ENCODE data around the gene CSAD. TPM values are rescaled to one million over a fixed set of nuclear protein-coding genes. Genes with fewer than 3 reads are reported as not detected.

The CSAD gene
- total and polyA plus RNA-seq, 2 donors = 7.6 to 61.7 TPM

- Histone ChIP-seq H3K4me1 (ENCODE audit: control insufficient read depth in 2 of 2, insufficient read depth in 2 of 2, low read length in 2 of 2) (peaks cover 14 to 83% of the 10 kb centered on the region in 2 donors), H3K27me3 (ENCODE audit: control insufficient read depth in 2 of 2, insufficient read depth in 1 of 2, low read length in 1 of 2) (peaks cover 13 to 56% of the 10 kb centered on the region in 2 donors), H3K27ac (ENCODE audit: low read depth in 1 of 2, low read length in 1 of 2) (peak overlapping the region; percentile 91 to 98), H3K4me3 (ENCODE audit: low read length in 2 of 2) (peak overlapping the region; percentile 60 to 70), H3K36me3 (ENCODE audit: control insufficient read depth in 2 of 2, insufficient read depth in 2 of 2, low read length in 1 of 2) (no peaks in the 10 kb centered on the region), H3K9me3 (ENCODE audit: control insufficient read depth in 2 of 2, insufficient read depth in 1 of 2, low read length in 1 of 2) (peaks cover 0 to 6% of the 10 kb centered on the region in 2 donors)
- DNase-seq (ENCODE audit: low read depth in 6 of 9, low spot score in 9 of 9) = peak in 7 of 9 donors; percentile 63 to 89 (median 73)
- under 1% methylated on average over 51 of the region's 53 CpGs for WGBS
Measured at GRCh38 chr12:53219956-53220693, 39.4 kb upstream of the CSAD start.

- Histone ChIP-seq H3K27ac (ENCODE audit: low read depth in 1 of 2, low read length in 1 of 2) (peak overlapping the region; percentile 72 to 76), H3K4me3 (ENCODE audit: low read length in 2 of 2) (peak overlapping the region; percentile 60 to 70), H3K36me3 (ENCODE audit: control insufficient read depth in 2 of 2, insufficient read depth in 2 of 2, low read length in 1 of 2) (peaks cover 1 to 3% of the 10 kb centered on the region in 2 donors), H3K9me3 (ENCODE audit: control insufficient read depth in 2 of 2, insufficient read depth in 1 of 2, low read length in 1 of 2) (peaks cover 0 to 6% of the 10 kb centered on the region in 2 donors), H3K4me1 (ENCODE audit: control insufficient read depth in 2 of 2, insufficient read depth in 2 of 2, low read length in 2 of 2) (peaks cover 13 to 76% of the 10 kb centered on the region in 2 donors), H3K27me3 (ENCODE audit: control insufficient read depth in 2 of 2, insufficient read depth in 1 of 2, low read length in 1 of 2) (peaks cover 13 to 56% of the 10 kb centered on the region in 2 donors)
- peak in 1 of 9 donors; percentile 58 for DNase-seq (ENCODE audit: low read depth in 6 of 9, low spot score in 9 of 9)
- WGBS = 27% methylated on average over 27 of the region's 27 CpGs
Measured at GRCh38 chr12:53219292-53219955, 38.7 kb upstream of the CSAD start.

- Histone ChIP-seq H3K9me3 (ENCODE audit: control insufficient read depth in 2 of 2, insufficient read depth in 1 of 2, low read length in 1 of 2) (peaks cover 0 to 6% of the 10 kb centered on the region in 2 donors), H3K4me1 (ENCODE audit: control insufficient read depth in 2 of 2, insufficient read depth in 2 of 2, low read length in 2 of 2) (peaks cover 6 to 70% of the 10 kb centered on the region in 2 donors), H3K4me3 (ENCODE audit: low read length in 2 of 2) (peak overlapping the region; percentile 60 to 70), H3K27me3 (ENCODE audit: control insufficient read depth in 2 of 2, insufficient read depth in 1 of 2, low read length in 1 of 2) (peaks cover 13 to 56% of the 10 kb centered on the region in 2 donors), H3K27ac (ENCODE audit: low read depth in 1 of 2, low read length in 1 of 2) (peak overlapping the region; percentile 46 to 64), H3K36me3 (ENCODE audit: control insufficient read depth in 2 of 2, insufficient read depth in 2 of 2, low read length in 1 of 2) (peaks cover 3 to 4% of the 10 kb centered on the region in 2 donors)
- DNase-seq (ENCODE audit: low read depth in 6 of 9, low spot score in 9 of 9) = no peak
- 93% methylated on average over 30 of the region's 30 CpGs for WGBS
Measured at GRCh38 chr12:53218551-53219291, 38.0 kb upstream of the CSAD start.

- H3K9me3 ChIP-seq (ENCODE audit: control insufficient read depth in 2 of 2, insufficient read depth in 1 of 2, low read length in 1 of 2) = peaks cover 0 to 6% of the 10 kb centered on the region in 2 donors
- WGBS = 91% methylated on average over 3 of the region's 3 CpGs
- H3K36me3 ChIP-seq (ENCODE audit: control insufficient read depth in 2 of 2, insufficient read depth in 2 of 2, low read length in 1 of 2) = peaks cover 3 to 7% of the 10 kb centered on the region in 2 donors
- H3K4me3 ChIP-seq (ENCODE audit: low read length in 2 of 2) = peak overlapping the region in 1 of 2 donors; percentile 5
- no peak overlapping the region for H3K27ac ChIP-seq (ENCODE audit: low read depth in 1 of 2, low read length in 1 of 2)
- no peak for DNase-seq (ENCODE audit: low read depth in 6 of 9, low spot score in 9 of 9)
- H3K4me1 ChIP-seq (ENCODE audit: control insufficient read depth in 2 of 2, insufficient read depth in 2 of 2, low read length in 2 of 2) = peaks cover 0 to 66% of the 10 kb centered on the region in 2 donors
- peaks cover 13 to 54% of the 10 kb centered on the region in 2 donors for H3K27me3 ChIP-seq (ENCODE audit: control insufficient read depth in 2 of 2, insufficient read depth in 1 of 2, low read length in 1 of 2)
Measured at GRCh38 chr12:53217931-53218307, 37.2 kb upstream of the CSAD start.

- Histone ChIP-seq H3K4me1 (ENCODE audit: control insufficient read depth in 2 of 2, insufficient read depth in 2 of 2, low read length in 2 of 2) (peaks cover 0 to 60% of the 10 kb centered on the region in 2 donors), H3K9me3 (ENCODE audit: control insufficient read depth in 2 of 2, insufficient read depth in 1 of 2, low read length in 1 of 2) (peaks cover 0 to 6% of the 10 kb centered on the region in 2 donors), H3K27me3 (ENCODE audit: control insufficient read depth in 2 of 2, insufficient read depth in 1 of 2, low read length in 1 of 2) (peaks cover 13 to 49% of the 10 kb centered on the region in 2 donors), H3K4me3 (ENCODE audit: low read length in 2 of 2) (no peak overlapping the region), H3K27ac (ENCODE audit: low read depth in 1 of 2, low read length in 1 of 2) (no peak overlapping the region), H3K36me3 (ENCODE audit: control insufficient read depth in 2 of 2, insufficient read depth in 2 of 2, low read length in 1 of 2) (peaks cover 3 to 10% of the 10 kb centered on the region in 2 donors)
- 71% methylated on average over 19 of the region's 19 CpGs for WGBS
- DNase-seq (ENCODE audit: low read depth in 6 of 9, low spot score in 9 of 9) = no peak
Measured at GRCh38 chr12:53217051-53217930, 36.6 kb upstream of the CSAD start.

GRCh38 chr12:53215497-53215896 lies 34.8 kb upstream of the CSAD start:
- no peak overlapping the region for H3K4me3 ChIP-seq (ENCODE audit: low read length in 2 of 2)
- H3K27ac ChIP-seq (ENCODE audit: low read depth in 1 of 2, low read length in 1 of 2) = no peak overlapping the region
- peaks cover 7 to 16% of the 10 kb centered on the region in 2 donors for H3K36me3 ChIP-seq (ENCODE audit: control insufficient read depth in 2 of 2, insufficient read depth in 2 of 2, low read length in 1 of 2)
- H3K4me1 ChIP-seq (ENCODE audit: control insufficient read depth in 2 of 2, insufficient read depth in 2 of 2, low read length in 2 of 2) = peaks cover 0 to 45% of the 10 kb centered on the region in 2 donors
- H3K9me3 ChIP-seq (ENCODE audit: control insufficient read depth in 2 of 2, insufficient read depth in 1 of 2, low read length in 1 of 2) = peaks cover 0 to 6% of the 10 kb centered on the region in 2 donors
- DNase-seq (ENCODE audit: low read depth in 6 of 9, low spot score in 9 of 9) = no peak
- H3K27me3 ChIP-seq (ENCODE audit: control insufficient read depth in 2 of 2, insufficient read depth in 1 of 2, low read length in 1 of 2) = peaks cover 13 to 39% of the 10 kb centered on the region in 2 donors
- 98% methylated on average over 8 of the region's 8 CpGs for WGBS

- no peak overlapping the region for H3K4me3 ChIP-seq (ENCODE audit: low read length in 2 of 2)
- peaks cover 0 to 6% of the 10 kb centered on the region in 2 donors for H3K9me3 ChIP-seq (ENCODE audit: control insufficient read depth in 2 of 2, insufficient read depth in 1 of 2, low read length in 1 of 2)
- no peak for DNase-seq (ENCODE audit: low read depth in 6 of 9, low spot score in 9 of 9)
- H3K27ac ChIP-seq (ENCODE audit: low read depth in 1 of 2, low read length in 1 of 2) = no peak overlapping the region
- WGBS = 88% methylated on average over 12 of the region's 12 CpGs
- peaks cover 7 to 17% of the 10 kb centered on the region in 2 donors for H3K36me3 ChIP-seq (ENCODE audit: control insufficient read depth in 2 of 2, insufficient read depth in 2 of 2, low read length in 1 of 2)
- peaks cover 0 to 39% of the 10 kb centered on the region in 2 donors for H3K4me1 ChIP-seq (ENCODE audit: control insufficient read depth in 2 of 2, insufficient read depth in 2 of 2, low read length in 2 of 2)
- H3K27me3 ChIP-seq (ENCODE audit: control insufficient read depth in 2 of 2, insufficient read depth in 1 of 2, low read length in 1 of 2) = peaks cover 11 to 33% of the 10 kb centered on the region in 2 donors
Measured at GRCh38 chr12:53214687-53215455, 34.1 kb upstream of the CSAD start.

- Histone ChIP-seq H3K4me1 (ENCODE audit: control insufficient read depth in 2 of 2, insufficient read depth in 2 of 2, low read length in 2 of 2) (peaks cover under 1 to 35% of the 10 kb centered on the region in 2 donors), H3K9me3 (ENCODE audit: control insufficient read depth in 2 of 2, insufficient read depth in 1 of 2, low read length in 1 of 2) (peaks cover 0 to 6% of the 10 kb centered on the region in 2 donors), H3K4me3 (ENCODE audit: low read length in 2 of 2) (no peak overlapping the region), H3K27me3 (ENCODE audit: control insufficient read depth in 2 of 2, insufficient read depth in 1 of 2, low read length in 1 of 2) (peaks cover 5 to 26% of the 10 kb centered on the region in 2 donors), H3K36me3 (ENCODE audit: control insufficient read depth in 2 of 2, insufficient read depth in 2 of 2, low read length in 1 of 2) (peaks cover 7 to 17% of the 10 kb centered on the region in 2 donors), H3K27ac (ENCODE audit: low read depth in 1 of 2, low read length in 1 of 2) (no peak overlapping the region)
- DNase-seq (ENCODE audit: low read depth in 6 of 9, low spot score in 9 of 9) = no peak
- 95% methylated on average over 5 of the region's 5 CpGs for WGBS
Measured at GRCh38 chr12:53214221-53214620, 33.5 kb upstream of the CSAD start.
